HCT116 (cell line): ENCODE results near the gene DNM2. TPM values are rescaled to one million over a fixed set of nuclear protein-coding genes. Genes with fewer than 3 reads are reported as not detected.

Experiments
- ATAC-seq: fragments of 200-7000 bp; cut with Tn5 transposase; 2 replicates; pipeline ENCODE4 v1.9.1; 2020; ENCODE audit warnings: mild to moderate bottlenecking, moderate library complexity
- BruUV-seq: library from RNA; stranded (reverse); fragments of 400-500 nt; replicated peaks from 2 replicates; lab custom pipeline; 2021; lab: Mats Ljungman, UMichigan
- CTCF ChIA-PET: fragments of 300-600 bp; sonication (Branson Sonifier 250); formaldehyde crosslinking; loops from one replicate; lab custom pipeline; 2021; ENCODE audit warnings: antibody characterized with exemption; lab: Charles Lee
- POLR2A ChIA-PET: fragments of 300-600, 350-600 bp; sonication (Branson Sonifier 250); formaldehyde crosslinking; loops from one replicate; lab custom pipeline; 2021; ENCODE audit warnings: antibody characterized with exemption; lab: Charles Lee
- RAD21 ChIA-PET, 2 experiments: fragments of 300-600 bp; sonication (Branson Sonifier 250); formaldehyde crosslinking; loops; one replicate each; lab custom pipeline; 2023; ENCODE audit warnings: low total read pairs in 2 of 2; ENCODE audit not compliant: uncharacterized antibody in 2 of 2, unreplicated experiment in 2 of 2, low non-redundant PET in 1 of 2; lab: Charles Lee
- DNase-seq: peaks from one replicate; pipeline ENCODE4 v3.0.0-alpha.2; 2010; ENCODE audit warnings: low read depth, low spot score
- H2AFZ ChIP-seq: fragments of 200-600 bp; shearing (Covaris generic), sonication (generic); 2 replicates; pipeline ENCODE4 v1.6.1; 2017; ENCODE audit warnings: low read depth, mixed run types, mixed read lengths, antibody characterized with exemption, low read length; ENCODE audit not compliant: poor library complexity, severe bottlenecking
- H3K27ac ChIP-seq: 2 replicates; pipeline ENCODE4 v1.5.1; 2012; ENCODE audit warnings: low read depth, low read length
- H3K27me3 ChIP-seq: fragments of 200-600 bp; sonication (generic); 2 replicates; pipeline ENCODE4 v1.6.1; 2016; ENCODE audit warnings: mixed run types, low read length, mixed read lengths; ENCODE audit not compliant: insufficient read depth
- H3K36me3 ChIP-seq, 2 experiments: fragments of 200-500 bp in 1 of 2; fragments of 200-600 bp in 1 of 2; sonication (Bioruptor generic) in 1 of 2; sonication (generic) in 1 of 2; 2 replicates each; pipeline versions ENCODE4 v1.5.1 to v1.6.1; 2014 to 2016; ENCODE audit warnings: low read length in 2 of 2, inconsistent platforms in 1 of 2, mixed read lengths in 1 of 2, mixed run types in 1 of 2; ENCODE audit not compliant: insufficient read depth in 2 of 2, control insufficient read depth in 1 of 2
- H3K4me1 ChIP-seq, 2 experiments: fragments of 200-600 bp in 1 of 2; sonication (generic) in 1 of 2; 2 replicates each; pipeline versions ENCODE4 v1.5.1 to v1.6.1; 2012 to 2017; ENCODE audit warnings: low read length in 2 of 2, inconsistent platforms in 1 of 2, mild to moderate bottlenecking in 1 of 2, mixed read lengths in 1 of 2, mixed run types in 1 of 2, moderate library complexity in 1 of 2; ENCODE audit not compliant: insufficient read depth in 2 of 2, control insufficient read depth in 1 of 2
- H3K4me2 ChIP-seq: fragments of 200-600 bp; sonication (generic); 2 replicates; pipeline ENCODE4 v1.6.1; 2017; ENCODE audit warnings: mixed run types, low read length, mixed read lengths
- H3K4me3 ChIP-seq, 2 experiments: fragments of 200-600 bp in 1 of 2; sonication (generic) in 1 of 2; replicated peaks in 1 of 2; 2 replicates each; pipeline ENCODE4 v1.5.1; 2011 to 2016; ENCODE audit warnings: low read length in 2 of 2, control low read depth in 1 of 2, low read depth in 1 of 2, mild to moderate bottlenecking in 1 of 2, mixed read lengths in 1 of 2, mixed run types in 1 of 2
- H3K79me2 ChIP-seq: fragments of 200-600 bp; sonication (generic); 2 replicates; pipeline ENCODE4 v1.6.1; 2017; ENCODE audit warnings: mild to moderate bottlenecking, mixed run types, low read length, moderate library complexity, mixed read lengths; ENCODE audit not compliant: insufficient read depth
- H3K9ac ChIP-seq: fragments of 200-600 bp; sonication (generic); 2 replicates; pipeline ENCODE4 v1.6.1; 2016; ENCODE audit warnings: low read length, mixed read lengths
- H3K9me2 ChIP-seq: fragments of 200-600 bp; sonication (generic), shearing (Covaris generic); 2 replicates; pipeline ENCODE4 v1.6.1; 2017; ENCODE audit warnings: mixed run types, mild to moderate bottlenecking, moderate library complexity; ENCODE audit not compliant: insufficient read depth
- H3K9me3 ChIP-seq, 2 experiments: fragments of 200-500 bp in 1 of 2; fragments of 200-600 bp in 1 of 2; sonication (Bioruptor generic) in 1 of 2; sonication (generic) in 1 of 2; 2 replicates each; pipeline ENCODE4 v1.6.1; 2014 to 2017; ENCODE audit warnings: low read length in 2 of 2, mixed read lengths in 2 of 2, inconsistent platforms in 1 of 2, low read depth in 1 of 2, mild to moderate bottlenecking in 1 of 2, mixed run types in 1 of 2, moderate library complexity in 1 of 2; ENCODE audit not compliant: control insufficient read depth in 1 of 2, insufficient read depth in 1 of 2
- H4K20me1 ChIP-seq: fragments of 200-600 bp; sonication (generic), shearing (Covaris generic); 2 replicates; pipeline ENCODE4 v1.6.1; 2017; ENCODE audit warnings: mixed run types, mild to moderate bottlenecking, moderate library complexity; ENCODE audit not compliant: insufficient read depth
- ATF3 ChIP-seq: IDR thresholded peaks from 2 replicates; pipeline ENCODE4 v1.6.1; 2012
- CEBPB ChIP-seq: IDR thresholded peaks from 2 replicates; pipeline ENCODE4 v1.6.1; 2012; ENCODE audit warnings: low read depth
- CTCF ChIP-seq, 3 experiments: fragments of 200-600 bp in 1 of 3; sonication (generic) in 1 of 3; IDR thresholded peaks in 2 of 3; conservative IDR thresholded peaks in 1 of 3; 2 replicates each; pipeline ENCODE4 v1.5.1; 2012 to 2017; ENCODE audit warnings: low read depth in 2 of 3, low read length in 2 of 3, antibody characterized with exemption in 1 of 3, borderline replicate concordance in 1 of 3, control low read depth in 1 of 3, mild to moderate bottlenecking in 1 of 3, mixed read lengths in 1 of 3, mixed run types in 1 of 3, moderate library complexity in 1 of 3; ENCODE audit not compliant: insufficient read depth in 1 of 3
- ELF1 ChIP-seq: IDR thresholded peaks from 2 replicates; pipeline ENCODE4 v1.6.1; 2012; ENCODE audit warnings: low read depth, borderline replicate concordance
- EZH2 ChIP-seq: fragments of 200-600 bp; sonication (generic); IDR thresholded peaks from 2 replicates; pipeline ENCODE4 v1.6.1; 2017; ENCODE audit warnings: antibody characterized with exemption, mixed run types
- FOSL1 ChIP-seq: IDR thresholded peaks from 2 replicates; pipeline ENCODE4 v1.6.1; 2012; ENCODE audit warnings: low read depth
- JUND ChIP-seq: IDR thresholded peaks from 2 replicates; pipeline ENCODE4 v1.6.1; 2012
- MAX ChIP-seq: IDR thresholded peaks from 2 replicates; pipeline ENCODE4 v1.6.1; 2012
- POLR2A ChIP-seq: IDR thresholded peaks from 2 replicates; pipeline ENCODE4 v1.7.0; 2011; ENCODE audit warnings: borderline replicate concordance; ENCODE audit not compliant: insufficient read depth, insufficient read length; ENCODE audit errors: extremely low read depth
- REST ChIP-seq: IDR thresholded peaks from 2 replicates; pipeline ENCODE4 v1.6.1; 2012; ENCODE audit warnings: low read depth
- SIN3A ChIP-seq: IDR thresholded peaks from 2 replicates; pipeline ENCODE4 v1.6.1; 2012; ENCODE audit warnings: low read depth
- SP1 ChIP-seq: IDR thresholded peaks from 2 replicates; pipeline ENCODE4 v1.6.1; 2012; ENCODE audit warnings: low read depth
- TCF7L2 ChIP-seq: IDR thresholded peaks from 2 replicates; pipeline ENCODE4 v1.7.0; 2011; ENCODE audit warnings: borderline replicate concordance, inconsistent platforms; ENCODE audit not compliant: insufficient read depth, insufficient read length; ENCODE audit errors: extremely low read depth
- ZFX ChIP-seq: fragments of 450-650 bp; IDR thresholded peaks from 2 replicates; pipeline ENCODE4 v1.6.1; 2017
- ZNF274 ChIP-seq: fragments of 200-500 bp; sonication (Bioruptor generic); IDR thresholded peaks from 2 replicates; pipeline ENCODE4 v1.6.1; 2014; ENCODE audit warnings: mild to moderate bottlenecking, low read depth, low read length, inconsistent platforms
- intact Hi-C: fragments of 100-400 bp; cut with micrococcal nuclease; formaldehyde crosslinking; loops from 2 replicates; pipeline ENCODE4 v1.10.0; 2022
- total RNA-seq: library from RNA; stranded (reverse); gene quantifications from one replicate; pipeline ENCODE4 v1.2.1, GENCODE V29; 2021; ENCODE audit not compliant: unreplicated experiment

Gene DNM2
- total RNA-seq, 1 experiment from 2014 or later: 183 TPM

- CTCF ChIA-PET: no interaction called here
- TF ChIP-seq MAX (no peak), SIN3A (no peak), JUND (no peak), ATF3 (no peak), ELF1 (no peak), SP1 (no peak), ZNF274 (no peak), ZFX (no peak), FOSL1 (no peak), REST (no peak), EZH2 (no peak), POLR2A (no peak), TCF7L2 (no peak), CTCF (IDR thresholded peaks at IDR 0.05 in 2 of 3, conservative IDR thresholded peaks at IDR 0.05 in 1 of 3; ENCODE audit: borderline replicate concordance in 1 of 3, insufficient read depth in 1 of 3, low read depth in 2 of 3, low read length in 2 of 3) (no peak), CEBPB (no peak)
- peaks cover 78% of the 10 kb centered on the region for H3K79me2 ChIP-seq
These were observed 35.2 kb downstream of the DNM2 start for GRCh38 chr19:10752913-10753704.

More at GRCh38 chr19:10752913-10753704, 35.2 kb downstream of the DNM2 start:
- Histone ChIP-seq H4K20me1 (peaks cover 8% of the 10 kb centered on the region; the same call in 1 of the 2 replicates), H3K9me2 (no peaks in the 10 kb centered on the region), H2AFZ (no peak overlapping the region), H3K9me3 (peaks cover 0 to 6% of the 10 kb centered on the region in 2 experiments; a peak in 1 of 4 replicates), H3K4me1 (peaks cover 29 to 36% of the 10 kb centered on the region in 2 experiments), H3K27ac (no peak overlapping the region), H3K27me3 (no peaks in the 10 kb centered on the region), H3K4me2 (no peak overlapping the region), H3K9ac (no peak overlapping the region), H3K4me3 (no peak overlapping the region), H3K36me3 (no peaks in the 10 kb centered on the region)
- DNase-seq: no peak
- ChIA-PET POLR2A (no interaction called here), RAD21 (no interaction called here)
- no peak for ATAC-seq
- BruUV-seq: no TSS peak
- intact Hi-C loops: no loop called here
